Caco-2 (cell line): ENCODE measurements around the gene PALS2. TPM values are rescaled to one million over a fixed set of nuclear protein-coding genes. Genes with fewer than 3 reads are reported as not detected.

Experiments
- BruUV-seq: library from RNA; stranded (reverse); fragments of 400-500 nt; replicated peaks from 2 replicates; lab custom pipeline; 2021; lab: Mats Ljungman, UMichigan
- CTCF ChIA-PET: fragments of 300-600 bp; sonication (Branson Sonifier 250); formaldehyde crosslinking; loops from one replicate; lab custom pipeline; 2022; ENCODE audit warnings: antibody characterized with exemption; lab: Charles Lee
- POLR2A ChIA-PET: fragments of 300-600 bp; sonication (Branson Sonifier 250); formaldehyde crosslinking; loops from one replicate; lab custom pipeline; 2022; ENCODE audit warnings: antibody characterized with exemption; lab: Charles Lee
- DNase-seq, 2 experiments: peaks; one replicate each; pipeline versions ENCODE4 v3.0.0 to v3.0.0-alpha.2; 2020 to 2022
- H3K27me3 ChIP-seq: replicated peaks from 2 replicates; pipeline ENCODE4 v1.6.0; 2011; ENCODE audit warnings: low read length; ENCODE audit not compliant: control insufficient read depth, insufficient read depth
- H3K36me3 ChIP-seq: 2 replicates; pipeline ENCODE4 v1.5.1; 2011; ENCODE audit warnings: low read length; ENCODE audit not compliant: control insufficient read depth, insufficient read depth
- H3K4me1 ChIP-seq: fragments of 250-450 bp; sonication (Bioruptor Pico); 2 replicates; pipeline ENCODE4 v1.5.1; 2020; ENCODE audit warnings: mild to moderate bottlenecking
- H3K4me3 ChIP-seq: 2 replicates; pipeline ENCODE4 v1.5.1; 2011; ENCODE audit warnings: low read depth, mild to moderate bottlenecking, control low read depth, low read length
- H3K9me3 ChIP-seq: fragments of 250-450 bp; sonication (Bioruptor Pico); 2 replicates; pipeline ENCODE4 v1.5.1; 2020; ENCODE audit warnings: mild to moderate bottlenecking, moderate library complexity
- H3K27ac Mint-ChIP-seq: one replicate; pipeline ENCODE4 v1.8.0; 2022; ENCODE audit warnings: mixed read lengths; ENCODE audit not compliant: unreplicated experiment
- H3K27me3 Mint-ChIP-seq: one replicate; pipeline ENCODE4 v1.8.0; 2022; ENCODE audit warnings: mixed read lengths; ENCODE audit not compliant: insufficient read depth, unreplicated experiment
- H3K36me3 Mint-ChIP-seq: one replicate; pipeline ENCODE4 v1.8.0; 2022; ENCODE audit warnings: mild to moderate bottlenecking, mixed read lengths; ENCODE audit not compliant: insufficient read depth, unreplicated experiment
- H3K4me1 Mint-ChIP-seq: one replicate; pipeline ENCODE4 v1.8.0; 2022; ENCODE audit warnings: low read depth, mixed read lengths; ENCODE audit not compliant: unreplicated experiment
- H3K4me3 Mint-ChIP-seq: one replicate; pipeline ENCODE4 v1.8.0; 2022; ENCODE audit warnings: mild to moderate bottlenecking, moderate library complexity, mixed read lengths; ENCODE audit not compliant: unreplicated experiment
- H3K9me3 Mint-ChIP-seq: one replicate; pipeline ENCODE4 v1.8.0; 2022; ENCODE audit warnings: mixed read lengths; ENCODE audit not compliant: unreplicated experiment
- CTCF ChIP-seq, 2 experiments: fragments of 200-600 bp in 1 of 2; IDR thresholded peaks; 1 replicate in 1 of 2; 2 replicates in 1 of 2; pipeline versions ENCODE4 v1.5.1 to v1.8.0; 2011 to 2022; ENCODE audit warnings: antibody characterized with exemption in 1 of 2, control low read depth in 1 of 2, inconsistent platforms in 1 of 2, low read depth in 1 of 2, low read length in 1 of 2, mild to moderate bottlenecking in 1 of 2, moderate library complexity in 1 of 2; ENCODE audit not compliant: insufficient read depth in 1 of 2, severe bottlenecking in 1 of 2, unreplicated experiment in 1 of 2
- intact Hi-C: fragments of 100-400 bp; cut with micrococcal nuclease; formaldehyde crosslinking; loops from one replicate; pipeline ENCODE4 v1.10.0; 2022; ENCODE audit not compliant: unreplicated experiment
- total RNA-seq: library from RNA; stranded (reverse); gene quantifications from 2 replicates; pipeline ENCODE4 v1.2.3, GENCODE V29; 2022

Gene PALS2
- total RNA-seq, 1 experiment from 2014 or later = 38.5 TPM

DNA sequence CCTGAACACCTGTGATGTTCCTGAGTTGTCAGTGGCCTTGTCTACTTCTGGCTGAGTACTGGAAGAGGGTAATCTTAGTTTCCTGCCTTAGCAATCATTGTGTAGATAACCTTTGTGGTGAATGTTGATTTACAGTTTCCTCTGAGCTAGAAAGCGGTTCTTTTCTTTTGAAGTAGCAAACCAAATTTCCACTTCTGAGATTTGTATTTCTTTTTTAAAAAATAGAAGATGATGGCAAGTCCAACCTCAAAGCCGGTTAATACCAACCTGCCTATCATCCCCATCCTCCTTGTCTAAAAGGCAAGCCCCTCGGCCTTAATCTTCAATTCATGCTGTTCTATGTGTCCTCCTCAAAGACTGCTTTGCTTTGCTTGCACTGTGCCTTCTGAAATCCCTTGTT lies 12.5 kb upstream of the PALS2 start:
- no peak for DNase-seq
- ChIA-PET CTCF (no interaction called here), POLR2A (no interaction called here)
- intact Hi-C loops = no loop called here
- BruUV-seq = no TSS peak
- no peaks in the 10 kb centered on the region for H3K9me3 ChIP-seq
- Mint-ChIP-seq H3K9me3 (no peaks in the 10 kb centered on the region), H3K36me3 (no peaks in the 10 kb centered on the region), H3K27ac (no peak overlapping the region), H3K4me3 (no peak overlapping the region), H3K4me1 (peaks cover 13% of the 10 kb centered on the region), H3K27me3 (peaks cover 4% of the 10 kb centered on the region)
- H3K4me3 ChIP-seq = no peak overlapping the region
- peaks cover 6% of the 10 kb centered on the region for H3K4me1 ChIP-seq
- no peaks in the 10 kb centered on the region for H3K27me3 ChIP-seq
- TF ChIP-seq CTCF (IDR thresholded peaks at IDR 0.05; ENCODE audit: insufficient read depth in 1 of 2, low read depth in 1 of 2, low read length in 1 of 2, severe bottlenecking in 1 of 2, unreplicated experiment in 1 of 2) = no peak
- no peaks in the 10 kb centered on the region for H3K36me3 ChIP-seq

DNA sequence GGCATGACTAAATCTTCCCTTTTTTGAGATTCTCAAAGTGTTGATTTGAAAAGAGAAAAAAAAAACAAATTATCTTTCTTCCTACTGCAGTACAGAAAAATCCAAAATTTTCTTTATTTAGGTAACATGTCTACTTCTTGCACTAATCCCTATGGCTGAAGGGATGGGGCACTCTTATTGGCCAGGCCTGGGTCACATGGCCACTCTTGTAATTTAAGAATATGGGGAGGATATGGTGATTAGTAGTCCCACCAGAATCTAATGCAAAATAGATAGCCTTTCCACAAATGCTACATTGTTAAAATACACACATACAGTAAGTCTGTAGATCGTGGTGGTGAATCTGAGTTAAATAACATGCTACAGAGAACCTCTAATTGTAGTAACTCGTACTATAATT lies 7.0 kb upstream of the PALS2 start:
- POLR2A ChIA-PET = no interaction called here
- BruUV-seq = no TSS peak
- H3K27ac Mint-ChIP-seq = no peak overlapping the region
- peaks cover 29% of the 10 kb centered on the region for H3K4me1 Mint-ChIP-seq
- H3K9me3 ChIP-seq = no peaks in the 10 kb centered on the region
- H3K9me3 Mint-ChIP-seq = no peaks in the 10 kb centered on the region
- CTCF ChIA-PET = no interaction called here
- no peak overlapping the region for H3K4me3 Mint-ChIP-seq
- H3K27me3 ChIP-seq = no peaks in the 10 kb centered on the region
- TF ChIP-seq CTCF (IDR thresholded peaks at IDR 0.05; ENCODE audit: insufficient read depth in 1 of 2, low read depth in 1 of 2, low read length in 1 of 2, severe bottlenecking in 1 of 2, unreplicated experiment in 1 of 2) = no peak
- H3K36me3 Mint-ChIP-seq = no peaks in the 10 kb centered on the region
- H3K4me1 ChIP-seq = peaks cover 20% of the 10 kb centered on the region
- H3K4me3 ChIP-seq = no peak overlapping the region
- intact Hi-C loops = no loop called here
- no peaks in the 10 kb centered on the region for H3K36me3 ChIP-seq
- DNase-seq = no peak
- H3K27me3 Mint-ChIP-seq = peaks cover 21% of the 10 kb centered on the region

DNA sequence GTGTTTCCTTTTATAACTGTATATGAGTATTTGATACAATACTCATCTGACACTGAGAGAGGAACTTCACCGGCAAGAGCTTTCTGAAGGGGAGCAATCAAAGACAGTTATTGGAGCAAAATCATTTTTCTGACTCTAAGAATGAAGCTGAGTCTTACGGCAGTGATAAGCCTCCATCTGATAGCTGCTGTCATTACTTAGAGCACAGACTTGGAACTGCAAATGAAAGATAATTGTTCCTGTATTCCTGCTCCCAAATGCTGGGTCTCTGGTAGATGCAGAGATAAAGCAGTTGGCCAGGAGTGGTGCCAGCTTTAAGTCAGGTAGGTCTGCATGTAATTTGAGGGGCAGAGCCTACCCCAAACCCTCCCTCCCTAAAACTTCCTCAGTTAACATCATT lies 2.3 kb upstream of the PALS2 start:
- no peaks in the 10 kb centered on the region for H3K9me3 ChIP-seq
- intact Hi-C loops = loop anchor here (5.0 kb wide), 1 partner anchor 169 kb away; no protein-coding TSS in a partner anchor
- Mint-ChIP-seq H3K27me3 (peaks cover 17% of the 10 kb centered on the region), H3K36me3 (peaks cover 6% of the 10 kb centered on the region), H3K27ac (no peak overlapping the region), H3K4me1 (peaks cover 29% of the 10 kb centered on the region), H3K4me3 (no peak overlapping the region), H3K9me3 (no peaks in the 10 kb centered on the region)
- DNase-seq = no peak
- H3K4me3 ChIP-seq = no peak overlapping the region
- ChIA-PET POLR2A (no interaction called here), CTCF (no interaction called here)
- peaks cover 20% of the 10 kb centered on the region for H3K4me1 ChIP-seq
- no peaks in the 10 kb centered on the region for H3K27me3 ChIP-seq
- no TSS peak for BruUV-seq
- TF ChIP-seq CTCF (IDR thresholded peaks at IDR 0.05; ENCODE audit: insufficient read depth in 1 of 2, low read depth in 1 of 2, low read length in 1 of 2, severe bottlenecking in 1 of 2, unreplicated experiment in 1 of 2) = no peak
- H3K36me3 ChIP-seq = no peaks in the 10 kb centered on the region
